Measurements from ENCODE around the gene PPP1R14C.

PPP1R14C gene

DNA sequence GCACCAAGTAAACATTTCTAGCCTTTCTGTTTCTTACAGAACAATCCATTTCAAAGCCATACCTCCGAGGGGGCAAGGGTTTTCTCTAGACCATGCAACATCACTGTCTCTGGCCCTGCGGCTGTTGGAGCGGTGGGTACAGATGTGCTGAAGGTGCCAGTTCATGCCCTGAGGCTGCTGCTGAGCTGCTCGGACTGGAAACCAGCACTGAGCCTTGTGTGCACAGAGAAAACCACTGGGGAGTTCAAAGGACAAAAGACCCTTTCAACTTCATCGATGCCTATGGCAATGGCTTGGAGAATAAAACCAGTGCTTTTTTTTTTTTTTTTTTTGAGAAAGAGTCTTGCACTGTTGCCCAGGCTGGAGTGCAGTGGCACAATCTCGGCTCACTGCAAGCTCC is 132.6 kb downstream of the PPP1R14C start:
- no peak for DNase-seq

DNA sequence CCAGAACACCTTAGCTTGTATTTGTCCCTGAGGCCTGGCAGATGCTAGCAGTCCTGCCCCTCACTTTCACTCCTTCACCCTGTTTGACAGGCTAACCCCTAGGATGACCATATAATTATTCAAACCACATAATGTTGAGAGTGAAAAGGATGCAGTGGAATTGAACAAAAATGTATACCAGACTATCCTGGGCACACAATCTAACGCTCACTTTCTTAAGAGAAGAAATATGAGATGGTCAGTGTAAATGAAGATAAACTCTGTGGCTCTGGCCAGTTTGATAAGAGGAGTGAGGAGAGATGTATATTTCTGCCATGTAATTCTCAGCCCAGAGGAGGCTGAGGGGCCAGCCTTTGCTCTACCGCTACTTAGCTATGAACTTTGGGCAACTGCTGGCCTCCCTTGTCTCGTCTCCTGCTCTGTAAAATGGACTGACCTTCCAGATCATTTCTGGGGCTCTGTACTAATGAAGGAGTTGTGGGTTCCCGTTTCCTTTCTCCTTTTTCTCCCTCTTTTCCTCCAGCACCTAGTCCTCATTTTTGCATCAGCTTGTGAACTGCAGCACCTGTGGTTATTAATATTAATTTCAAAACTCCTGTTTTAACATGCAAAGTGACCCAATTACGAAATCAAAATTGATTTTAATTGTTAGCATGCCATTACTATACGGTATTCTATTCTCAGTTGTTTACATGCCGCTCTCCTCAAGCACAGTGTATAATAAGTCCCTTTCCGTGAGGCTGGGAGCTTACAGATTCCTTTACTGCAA is 133.5 kb downstream of the PPP1R14C start:
- DNase-seq: no peak

GRCh38 chr6:150276937-150277742 is 134.3 kb downstream of the PPP1R14C start:
- no peak for DNase-seq

- no peak for DNase-seq
Measured at GRCh38 chr6:150279533-150279932, 136.7 kb downstream of the PPP1R14C start.

GRCh38 chr6:150280703-150281102 is 137.9 kb downstream of the PPP1R14C start:
- no peak for DNase-seq

- no peak for DNase-seq
Measured at GRCh38 chr6:150281767-150282166, 138.9 kb downstream of the PPP1R14C start.

DNA sequence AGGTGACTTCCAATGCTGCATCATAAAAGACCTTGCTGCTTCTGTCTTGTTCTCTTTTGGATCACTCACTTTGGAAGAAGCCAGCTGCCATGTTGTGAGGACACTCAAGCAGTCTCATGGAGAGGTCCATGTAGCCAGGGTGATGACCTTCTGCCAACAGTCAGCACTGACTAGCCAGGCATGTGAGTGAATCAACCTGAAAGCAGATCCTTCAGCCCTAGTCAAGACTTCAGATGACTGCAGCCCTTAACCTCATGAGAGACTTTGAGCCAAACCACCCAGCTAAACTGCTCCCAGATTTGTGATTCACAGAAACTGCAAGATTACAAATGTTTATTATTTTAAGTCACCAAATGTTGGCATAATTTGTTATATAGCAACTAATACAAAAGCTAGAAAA is 140.0 kb downstream of the PPP1R14C start:
- DNase-seq: no peak

- no peak for DNase-seq
Measured at GRCh38 chr6:150286460-150286859, 143.6 kb downstream of the PPP1R14C start.

DNA sequence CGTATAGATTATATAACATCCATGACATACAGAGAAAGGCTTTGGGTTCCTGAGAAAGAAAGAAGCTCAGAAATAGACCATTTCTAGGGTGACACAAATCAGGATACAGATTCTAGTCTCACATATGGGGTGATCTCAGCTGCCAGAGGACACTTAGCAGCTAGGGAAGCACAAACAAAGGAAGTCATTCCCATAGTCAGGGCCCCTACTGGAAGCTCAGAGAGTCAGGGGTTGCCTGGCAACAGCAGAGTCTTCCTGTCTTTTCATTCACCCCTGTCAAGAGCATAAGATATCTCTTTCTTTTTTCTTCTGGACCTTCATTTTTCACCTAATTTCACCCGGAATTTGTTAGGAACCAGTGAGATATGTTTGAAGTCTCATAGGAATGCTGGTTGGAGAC is 144.1 kb downstream of the PPP1R14C start:
- no peak for DNase-seq

DNA sequence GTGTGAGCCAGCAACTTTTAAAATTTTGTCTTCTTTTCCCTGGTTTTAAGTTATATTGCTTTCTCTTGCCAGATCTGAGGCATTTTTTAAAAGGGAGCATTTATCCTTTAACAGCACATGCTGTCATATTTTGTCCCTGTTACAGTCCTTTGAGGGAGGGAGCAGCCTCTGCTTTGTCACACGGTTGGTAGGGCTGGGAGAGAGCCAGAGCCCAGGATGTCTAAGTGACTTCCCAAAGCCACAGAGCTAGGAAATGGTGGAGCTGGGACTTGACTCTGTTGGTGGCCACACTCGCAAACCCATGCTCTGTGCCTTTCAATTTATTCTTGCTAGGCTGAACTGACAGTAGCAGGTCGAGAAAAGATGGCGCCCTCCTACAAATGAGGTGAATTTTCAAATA is 145.6 kb downstream of the PPP1R14C start:
- no peak for DNase-seq

GRCh38 chr6:150289454-150290071 is 146.7 kb downstream of the PPP1R14C start:
- DNase-seq: no peak

- no peak for DNase-seq
Measured at GRCh38 chr6:150290429-150290828, 147.6 kb downstream of the PPP1R14C start.

- no peak for DNase-seq
Measured at GRCh38 chr6:150291968-150292710, 149.3 kb downstream of the PPP1R14C start.

DNA sequence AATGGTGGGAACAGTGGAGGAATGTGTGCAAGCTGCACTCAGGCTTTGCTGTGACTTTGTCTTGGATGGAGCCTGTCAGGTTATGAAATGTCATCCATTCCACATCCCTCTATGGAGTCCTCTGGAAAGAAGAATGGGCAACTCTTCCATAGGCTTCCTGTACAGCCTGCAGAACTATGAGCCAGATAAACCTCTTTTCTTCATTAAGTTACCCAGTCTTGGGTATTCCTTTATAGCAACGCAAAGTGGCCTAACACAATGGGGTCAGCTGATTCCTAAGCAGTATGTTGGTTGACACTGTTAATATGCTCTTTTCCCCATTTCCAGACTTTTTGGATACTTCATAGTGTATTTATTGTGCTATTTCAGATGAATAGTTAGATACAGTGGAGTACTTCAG is 150.2 kb downstream of the PPP1R14C start:
- DNase-seq: no peak

DNA sequence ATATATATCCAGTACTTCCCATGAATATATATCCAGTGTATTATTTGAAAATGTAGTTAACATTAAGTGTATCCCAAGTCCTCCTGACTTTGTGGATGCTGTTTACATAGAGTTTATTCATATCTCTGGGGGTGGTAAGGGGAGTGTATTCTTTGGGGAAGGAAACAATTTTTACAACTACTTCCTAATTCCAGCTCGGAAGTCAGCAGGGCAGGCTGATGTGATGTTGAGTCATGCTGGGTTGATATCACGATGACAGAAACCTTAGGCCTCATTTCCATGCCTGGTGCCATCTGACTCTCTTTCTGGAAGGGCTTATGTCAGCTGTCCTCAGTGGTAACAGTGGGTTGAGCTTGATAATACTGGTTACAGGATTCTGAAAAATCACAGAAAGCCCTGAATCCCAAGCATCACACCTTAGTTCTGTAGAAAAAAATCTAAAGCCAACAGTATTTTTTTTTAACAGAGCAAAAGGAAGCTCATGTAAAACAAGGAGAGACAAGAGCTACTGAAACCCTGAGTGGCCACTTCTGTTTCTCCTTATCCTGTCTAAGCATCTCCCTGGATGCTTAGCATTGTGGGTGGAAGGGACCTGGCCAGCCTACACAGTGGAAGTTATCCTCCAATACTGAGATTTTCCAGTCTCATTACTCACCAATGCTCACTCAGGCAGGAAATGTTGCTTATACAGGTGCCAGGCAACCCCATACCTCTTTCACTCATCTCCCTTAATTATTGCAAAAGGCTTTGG is 150.8 kb downstream of the PPP1R14C start:
- DNase-seq: no peak

DNA sequence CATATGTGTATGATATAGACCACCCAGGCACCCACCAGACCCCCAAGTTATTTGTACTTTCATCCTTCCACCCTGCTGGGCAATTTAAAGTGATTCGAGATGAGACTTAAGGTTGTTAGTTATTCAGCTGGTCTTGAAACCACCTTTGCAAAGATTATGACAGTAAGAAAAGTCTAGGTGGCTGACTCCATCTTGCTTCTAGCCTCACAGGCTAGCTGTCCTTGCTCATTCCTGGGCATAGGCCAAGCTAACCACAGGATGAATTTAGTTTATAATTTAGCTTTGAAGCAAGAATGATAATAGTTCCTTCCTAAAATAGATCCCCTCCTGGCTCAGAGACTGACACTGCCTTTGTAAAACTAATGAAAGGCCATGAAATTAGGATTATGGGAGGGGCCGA is 154.0 kb downstream of the PPP1R14C start:
- no peak for DNase-seq

DNA sequence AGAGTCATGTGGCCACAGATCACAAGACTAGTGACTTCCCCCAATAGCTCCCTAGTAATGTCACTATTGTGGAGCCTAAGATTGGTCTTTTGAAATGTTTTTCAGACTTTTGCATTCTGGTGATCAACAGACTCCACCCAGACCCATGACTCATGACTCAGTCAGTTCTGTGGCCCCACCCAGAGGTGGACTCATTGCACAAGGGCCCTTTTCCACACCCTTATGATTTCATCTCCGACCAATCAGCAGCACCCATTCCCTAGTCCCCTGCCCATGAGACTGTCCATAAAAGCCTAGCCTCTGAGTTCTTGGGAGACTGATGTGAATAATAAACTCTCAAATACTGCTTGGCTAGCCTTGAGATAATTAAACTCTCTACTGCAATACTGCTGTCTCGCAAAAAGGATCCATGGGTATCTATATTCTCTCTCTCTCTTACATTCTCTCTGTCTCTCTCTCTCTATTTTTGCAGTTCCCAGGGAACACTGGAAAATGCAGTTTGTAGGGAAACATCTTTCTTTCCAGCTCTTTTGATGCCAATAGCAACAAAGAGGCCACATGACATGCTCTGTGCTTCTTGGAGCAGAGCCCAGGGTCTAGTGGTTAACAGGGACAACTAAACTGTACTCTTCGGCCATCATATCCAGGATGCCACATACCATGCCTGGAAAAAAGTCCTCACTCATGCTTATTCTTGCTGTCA is 154.6 kb downstream of the PPP1R14C start:
- DNase-seq: no peak

DNA sequence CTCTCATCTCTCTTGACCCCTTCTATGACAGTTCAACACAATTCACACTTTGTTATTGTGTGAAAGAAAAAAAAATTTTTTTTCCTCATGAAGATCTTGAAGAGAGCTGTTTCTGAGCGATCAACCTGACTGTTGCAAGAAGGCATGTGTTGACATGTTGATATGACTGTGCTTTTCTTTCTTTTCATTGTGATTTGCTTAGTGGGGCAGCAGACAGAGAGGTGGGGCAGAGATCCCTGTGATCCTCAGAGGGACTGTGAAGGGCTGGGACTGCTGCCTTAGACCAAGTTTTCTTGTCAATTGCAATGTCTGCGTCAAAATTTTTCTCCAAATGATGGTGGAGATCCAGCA is 155.2 kb downstream of the PPP1R14C start:
- DNase-seq: no peak

- no peak for DNase-seq
Measured at GRCh38 chr6:150298676-150299075, 155.8 kb downstream of the PPP1R14C start.

Data from CD4-positive, alpha-beta T cell treated with Interleukin-4 for 4 hours (primary cell).